ENCODE measurements around the gene STK35. TPM values are rescaled to one million over a fixed set of nuclear protein-coding genes. Genes with fewer than 3 reads are reported as not detected.
A peak's percentile ranks its signal among the peaks of the same experiment; 100 is the strongest.
"Not testable (repeated sequence)": the region's sequence is repeated elsewhere in the genome, so short reads cannot be mapped to it uniquely, and the experiment has no call there.

Gene STK35
- total RNA-seq, 4 donors from 2014 or later = 15.6 to 20.3 (median 17.9) TPM

DNA sequence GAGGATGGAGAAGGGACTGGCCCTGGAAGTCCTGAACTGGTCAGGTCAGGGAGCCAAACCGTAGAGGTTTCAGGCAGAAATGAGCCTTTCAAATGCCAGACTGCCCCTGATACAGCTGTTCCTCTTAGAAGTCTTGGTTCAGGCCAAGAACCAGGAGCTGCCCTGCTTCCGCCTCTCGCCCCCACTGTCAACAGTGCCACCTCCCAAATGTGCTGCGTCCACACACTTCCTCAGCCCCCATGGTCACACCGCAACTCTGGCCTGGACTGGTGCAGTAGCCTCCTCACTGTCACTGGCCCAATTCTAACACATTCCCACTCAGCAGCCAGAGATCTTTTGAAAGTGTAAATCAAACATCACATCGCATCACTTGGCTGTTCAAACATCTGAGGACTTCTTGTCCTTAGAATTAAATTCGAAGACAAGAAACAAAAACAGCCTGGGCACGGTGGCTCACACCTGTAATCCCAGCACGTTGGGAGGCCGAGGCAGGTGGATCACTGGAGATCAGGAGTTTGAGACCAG lies 69.7 kb downstream of the STK35 start:
- DNase-seq = no peak
- intact Hi-C loops (cut with DNase I) = loop anchor here (5.0 kb wide), 1 partner anchor 204 kb away; no protein-coding TSS in a partner anchor
- no peak overlapping the region for H3K27ac ChIP-seq
- no peaks in the 10 kb centered on the region for H3K4me1 ChIP-seq
- 61 to 69% methylated on average over 10 of the region's 10 CpGs for WGBS, 2 donors
- H3K27me3 ChIP-seq = no peaks in the 10 kb centered on the region
- H3K4me3 ChIP-seq (replicated peaks in 1 of 3) = no peak overlapping the region
- TF ChIP-seq POLR2A (IDR thresholded peaks at IDR 0.05) = no peak
- TF ChIP-seq, protein P1, sequence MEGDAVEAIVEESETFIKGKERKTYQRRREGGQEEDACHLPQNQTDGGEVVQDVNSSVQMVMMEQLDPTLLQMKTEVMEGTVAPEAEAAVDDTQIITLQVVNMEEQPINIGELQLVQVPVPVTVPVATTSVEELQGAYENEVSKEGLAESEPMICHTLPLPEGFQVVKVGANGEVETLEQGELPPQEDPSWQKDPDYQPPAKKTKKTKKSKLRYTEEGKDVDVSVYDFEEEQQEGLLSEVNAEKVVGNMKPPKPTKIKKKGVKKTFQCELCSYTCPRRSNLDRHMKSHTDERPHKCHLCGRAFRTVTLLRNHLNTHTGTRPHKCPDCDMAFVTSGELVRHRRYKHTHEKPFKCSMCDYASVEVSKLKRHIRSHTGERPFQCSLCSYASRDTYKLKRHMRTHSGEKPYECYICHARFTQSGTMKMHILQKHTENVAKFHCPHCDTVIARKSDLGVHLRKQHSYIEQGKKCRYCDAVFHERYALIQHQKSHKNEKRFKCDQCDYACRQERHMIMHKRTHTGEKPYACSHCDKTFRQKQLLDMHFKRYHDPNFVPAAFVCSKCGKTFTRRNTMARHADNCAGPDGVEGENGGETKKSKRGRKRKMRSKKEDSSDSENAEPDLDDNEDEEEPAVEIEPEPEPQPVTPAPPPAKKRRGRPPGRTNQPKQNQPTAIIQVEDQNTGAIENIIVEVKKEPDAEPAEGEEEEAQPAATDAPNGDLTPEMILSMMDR (IDR thresholded peaks at IDR 0.05) = no peak
- H3K9me3 ChIP-seq = no peaks in the 10 kb centered on the region
- H3K36me3 ChIP-seq = no peaks in the 10 kb centered on the region

DNA sequence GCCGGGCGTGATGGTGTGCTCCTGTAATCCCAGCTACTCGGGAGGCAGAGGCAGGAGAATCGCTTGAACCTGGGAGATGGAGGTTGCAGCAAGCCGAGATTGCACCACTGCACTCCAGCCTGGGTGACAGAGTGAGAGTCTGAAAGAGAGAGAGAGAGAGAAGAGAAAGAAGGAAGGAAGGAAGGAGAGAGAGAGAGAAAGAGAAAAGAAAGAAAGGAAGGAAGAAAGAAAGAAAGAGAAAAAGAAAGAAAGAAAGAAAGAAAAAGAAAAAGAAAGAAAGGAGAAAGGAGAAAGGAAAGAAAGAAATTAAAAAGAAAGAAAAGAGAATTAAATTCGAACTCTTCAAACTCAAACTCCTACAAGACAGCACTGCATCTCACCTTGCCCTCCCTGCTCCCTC lies 70.2 kb downstream of the STK35 start:
- not testable (repeated sequence) for H3K9me3 ChIP-seq; H3K27me3 ChIP-seq; H3K4me3 ChIP-seq (replicated peaks in 1 of 3); DNase-seq; H3K27ac ChIP-seq; H3K4me1 ChIP-seq; H3K36me3 ChIP-seq
- intact Hi-C loops (cut with DNase I) = loop anchor here (5.0 kb wide), 1 partner anchor 205 kb away; no protein-coding TSS in a partner anchor
- 86 to 87% methylated on average over 6 of the region's 6 CpGs for WGBS, 2 donors

DNA sequence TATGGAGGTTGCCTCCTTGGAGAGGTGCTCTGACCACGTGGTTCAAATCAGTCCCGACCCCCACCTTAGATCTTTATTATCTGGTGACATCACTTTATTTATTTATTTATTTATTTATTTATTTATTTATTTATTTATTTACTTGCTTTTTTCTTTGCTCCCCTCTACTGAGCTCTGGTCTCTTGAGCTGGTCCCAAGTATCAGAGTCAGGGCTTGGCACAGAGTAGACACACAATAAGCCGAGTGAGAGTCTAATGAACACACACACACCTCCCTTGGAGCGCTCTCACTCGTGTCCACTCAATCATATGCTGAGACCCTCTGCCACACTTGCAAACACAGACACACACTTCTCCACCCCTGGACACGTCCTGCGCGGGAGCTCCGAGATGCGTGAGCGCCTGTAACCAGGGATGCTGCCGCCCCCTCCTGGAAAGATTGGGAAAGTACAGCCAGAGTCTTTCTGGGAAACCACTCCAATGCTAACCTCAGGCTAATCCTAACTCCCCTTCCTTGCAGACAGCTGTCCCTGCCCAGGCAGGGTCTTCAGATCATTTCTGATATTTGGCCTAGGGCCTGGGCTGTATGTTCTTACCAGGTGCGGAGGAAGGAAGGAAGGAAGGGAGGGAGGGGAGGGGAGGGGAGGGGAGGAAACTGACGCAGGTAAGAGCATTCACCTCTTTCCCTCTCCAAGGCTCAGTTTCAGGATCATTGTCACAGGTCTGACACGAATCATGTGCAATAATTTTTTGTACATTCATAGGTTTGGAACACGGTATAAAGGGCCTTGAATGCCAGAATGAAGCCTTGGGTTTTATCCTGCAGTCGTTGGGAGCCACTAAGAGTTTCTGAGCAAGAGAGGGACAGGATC lies 70.9 kb downstream of the STK35 start:
- no peak overlapping the region for H3K4me3 ChIP-seq (replicated peaks in 1 of 3)
- intact Hi-C loops (cut with DNase I) = loop anchor here (5.0 kb wide), 1 partner anchor 205 kb away; no protein-coding TSS in a partner anchor
- H3K4me1 ChIP-seq = no peaks in the 10 kb centered on the region
- 19 to 21% methylated on average over 16 to 17 of the region's 17 CpGs for WGBS, 2 donors
- no peaks in the 10 kb centered on the region for H3K9me3 ChIP-seq
- DNase-seq = peak; percentile 65 to 71
- H3K36me3 ChIP-seq = no peaks in the 10 kb centered on the region
- TF ChIP-seq POLR2A (IDR thresholded peaks at IDR 0.05) = no peak
- TF ChIP-seq, protein P1 (IDR thresholded peaks at IDR 0.05) = peak; percentile 67 to 90 (median 84)
- H3K27ac ChIP-seq = no peak overlapping the region
- no peaks in the 10 kb centered on the region for H3K27me3 ChIP-seq

DNA sequence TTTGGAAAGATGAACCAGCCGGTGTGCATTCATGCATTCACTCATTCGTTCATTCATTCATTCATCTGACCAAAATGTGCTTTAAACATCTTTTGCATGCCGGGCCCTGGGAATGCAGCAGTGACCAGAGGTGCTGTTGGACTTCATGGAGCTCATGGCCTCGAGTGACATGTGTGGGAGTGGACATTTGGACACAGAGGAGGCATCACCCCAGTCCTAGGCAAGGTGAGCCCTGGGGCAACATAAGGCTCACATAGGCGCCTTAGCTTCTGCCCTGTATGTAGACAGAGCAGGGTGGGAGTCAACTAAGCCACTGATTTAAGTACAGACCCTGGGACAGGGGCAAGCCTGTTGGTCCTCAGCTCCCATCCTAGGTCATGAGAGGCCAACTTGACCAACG lies 71.6 kb downstream of the STK35 start:
- no peaks in the 10 kb centered on the region for H3K4me1 ChIP-seq
- no peak overlapping the region for H3K27ac ChIP-seq
- no peak for DNase-seq
- no peak overlapping the region for H3K4me3 ChIP-seq (replicated peaks in 1 of 3)
- H3K27me3 ChIP-seq = no peaks in the 10 kb centered on the region
- no peaks in the 10 kb centered on the region for H3K9me3 ChIP-seq
- 64 to 73% methylated on average over 6 of the region's 6 CpGs for WGBS, 2 donors
- intact Hi-C loops (cut with DNase I) = loop anchor here (5.0 kb wide), 1 partner anchor 206 kb away; no protein-coding TSS in a partner anchor
- no peaks in the 10 kb centered on the region for H3K36me3 ChIP-seq
- TF ChIP-seq, protein P1 (IDR thresholded peaks at IDR 0.05) = no peak
- TF ChIP-seq POLR2A (IDR thresholded peaks at IDR 0.05) = no peak

DNA sequence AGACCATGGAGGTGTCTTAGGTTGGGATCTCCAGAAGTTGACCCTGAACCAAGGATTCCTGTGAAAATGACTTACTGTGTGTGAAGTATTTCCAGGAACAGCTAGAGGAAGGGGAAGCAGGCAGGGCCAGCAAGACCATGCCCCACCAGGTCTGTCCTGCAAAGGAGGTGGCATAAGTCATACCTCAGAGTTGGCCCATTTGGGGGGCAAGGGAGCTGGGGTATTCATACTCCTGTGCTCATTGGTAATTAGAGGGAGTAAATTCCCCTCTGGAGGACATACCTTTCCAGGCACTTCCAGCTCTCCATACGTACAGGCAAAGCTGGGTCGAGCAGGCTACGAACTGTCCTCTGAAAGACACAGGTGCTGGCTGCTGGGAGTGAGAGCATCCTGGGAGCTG lies 72.4 kb downstream of the STK35 start:
- WGBS, 2 donors = 76 to 83% methylated on average over 3 of the region's 3 CpGs
- Histone ChIP-seq H3K9me3 (no peaks in the 10 kb centered on the region), H3K4me3 (replicated peaks in 1 of 3) (no peak overlapping the region), H3K4me1 (no peaks in the 10 kb centered on the region), H3K27ac (no peak overlapping the region), H3K27me3 (no peaks in the 10 kb centered on the region), H3K36me3 (no peaks in the 10 kb centered on the region)
- intact Hi-C loops (cut with DNase I) = loop anchor here (5.0 kb wide), 1 partner anchor 207 kb away; no protein-coding TSS in a partner anchor
- no peak for TF ChIP-seq POLR2A (IDR thresholded peaks at IDR 0.05)
- TF ChIP-seq, protein P1 (IDR thresholded peaks at IDR 0.05) = no peak
- no peak for DNase-seq
